ENCODE results near the gene CFHR1. TPM values are rescaled to one million over a fixed set of nuclear protein-coding genes. Genes with fewer than 3 reads are reported as not detected.

CFHR1 gene
- total RNA-seq, 2 experiments from 2014 or later = not detected

Other genes with a start within 250 kb of the CFHR1 start
- not detected for gene KCNT2, start 211.3 kb upstream of the CFHR1 start, total RNA-seq
- not detected for gene CFH, start 167.7 kb upstream of the CFHR1 start, total RNA-seq
- gene CFHR3, start 44.9 kb upstream of the CFHR1 start, total RNA-seq = not detected
- not detected for gene CFHR4, start 68.3 kb downstream of the CFHR1 start, total RNA-seq
- gene CFHR2, start 124.0 kb downstream of the CFHR1 start, total RNA-seq = not detected
- not detected for gene CFHR5, start 157.8 kb downstream of the CFHR1 start, total RNA-seq
- gene F13B, start 247.5 kb downstream of the CFHR1 start, total RNA-seq = not detected

All from activated naive CD4-positive, alpha-beta T cell treated with anti-CD3 and anti-CD28 coated beads for 36 hours (primary cell).